ENCODE data around the gene DIP2A. TPM values are rescaled to one million over a fixed set of nuclear protein-coding genes. Genes with fewer than 3 reads are reported as not detected.

DIP2A gene
- total and polyA plus RNA-seq, 2 of the 8 experiments (the other 6 are each of a cell fraction or from before 2014, with no cell fraction given): 16.0 to 27.1 TPM

DNA sequence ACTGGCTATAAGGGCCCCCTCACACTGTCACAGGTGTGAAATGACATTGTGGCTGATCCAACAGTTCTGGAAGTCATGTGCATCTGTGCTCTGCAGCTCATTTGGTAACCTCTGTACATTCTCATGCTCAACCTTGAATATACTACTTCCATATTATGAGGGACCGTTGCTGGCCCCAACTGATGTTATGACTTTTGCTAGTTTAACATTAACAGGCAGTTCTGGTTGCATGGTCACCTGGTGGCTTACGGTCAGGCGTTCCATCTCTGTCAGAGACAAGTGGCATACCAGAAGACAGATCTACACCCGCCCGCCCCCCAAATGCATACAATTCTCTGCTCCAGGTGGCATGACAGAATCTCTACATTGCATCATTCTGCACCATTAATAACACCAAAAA lies 6.0 kb upstream of the DIP2A start:
- TF ChIP-seq TCF12 (IDR thresholded peaks at IDR 0.05; ENCODE audit: low read depth, low read length): no peak
- no peak for TF ChIP-seq BCL11A (IDR thresholded peaks at IDR 0.05; ENCODE audit: low read depth in 2 of 2, low read length in 2 of 2)
- TF ChIP-seq SIN3A (conservative IDR thresholded peaks at IDR 0.05 in 1 of 2, IDR thresholded peaks at IDR 0.05 in 1 of 2; ENCODE audit: low read depth in 1 of 2, low read length in 2 of 2): no peak
- TF ChIP-seq SIRT6 (IDR thresholded peaks at IDR 0.05; ENCODE audit: low read length): no peak
- TF ChIP-seq GABPA (IDR thresholded peaks at IDR 0.05; ENCODE audit: borderline replicate concordance, insufficient read depth, low read length): no peak
- TF ChIP-seq POLR2AphosphoS5 (IDR thresholded peaks at IDR 0.05; ENCODE audit: low read depth, low read length): no peak
- TF ChIP-seq KDM5A (IDR thresholded peaks at IDR 0.05; ENCODE audit: low read length): no peak
- TF ChIP-seq SIX5 (IDR thresholded peaks at IDR 0.05; ENCODE audit: low read depth, low read length): no peak
- no peak for TF ChIP-seq POU5F1 (IDR thresholded peaks at IDR 0.05; ENCODE audit: low read depth, low read length)
- TF ChIP-seq RFX5 (IDR thresholded peaks at IDR 0.05; ENCODE audit: borderline replicate concordance, low read depth, low read length): no peak
- no peak for TF ChIP-seq RXRA (IDR thresholded peaks at IDR 0.05; ENCODE audit: insufficient read depth, low read depth, low read length)
- TF ChIP-seq TBP (IDR thresholded peaks at IDR 0.05; ENCODE audit: low read depth, low read length): no peak
- TF ChIP-seq EZH2 (IDR thresholded peaks at IDR 0.05; ENCODE audit: low read depth, low read length, severe bottlenecking): no peak
- TF ChIP-seq CBX5 (IDR thresholded peaks at IDR 0.05; ENCODE audit: low read depth, low read length): no peak
- peaks cover 2% of the 10 kb centered on the region; the same call in 1 of the 2 replicates for H3K79me1 ChIP-seq (ENCODE audit: low read depth, low read length)
- H4K20me1 ChIP-seq (replicated peaks in 1 of 2; ENCODE audit: control insufficient read depth in 1 of 2, insufficient read depth in 2 of 2, low read length in 2 of 2): peaks cover 0 to 1% of the 10 kb centered on the region in 2 experiments
- DNase-seq (ENCODE audit: low read depth in 1 of 2, low spot score in 2 of 2) (no peak), FAIRE-seq (no peak)
- H4K91ac ChIP-seq (replicated peaks; ENCODE audit: insufficient read length, low read length): no peak overlapping the region
- H2BK15ac ChIP-seq (ENCODE audit: low read length): no peak overlapping the region
- H3K36me3 ChIP-seq (ENCODE audit: control insufficient read depth in 2 of 4, insufficient read depth in 4 of 4, low read length in 3 of 4): peaks cover 0 to 5% (median 0%) of the 10 kb centered on the region in 4 experiments; a peak in 4 of 8 replicates
- peaks cover 0 to 20% of the 10 kb centered on the region in 2 experiments; a peak in 2 of 4 replicates for H3K79me2 ChIP-seq (ENCODE audit: control insufficient read depth in 1 of 2, insufficient read depth in 2 of 2, low read length in 2 of 2)
- no peak overlapping the region for H2BK12ac ChIP-seq (ENCODE audit: low read depth, low read length)
- H3K14ac ChIP-seq (ENCODE audit: insufficient read length): no peak overlapping the region
- ChIA-PET CTCF (ENCODE audit: partially characterized antibody) (no interaction called here), POLR2A (ENCODE audit: partially characterized antibody) (interaction anchor here (0.6 to 0.7 kb wide), 2 partner anchors 16 to 47 kb away, joined by 3 read pairs; no protein-coding TSS in a partner anchor)
- no peak overlapping the region for H3K56ac ChIP-seq (replicated peaks; ENCODE audit: insufficient read length, low read depth, low read length)
- H3K27me3 ChIP-seq (replicated peaks in 1 of 4; ENCODE audit: control insufficient read depth in 3 of 4, extremely low read depth in 1 of 4, insufficient read depth in 3 of 4, low read length in 3 of 4): no peaks in the 10 kb centered on the region
- H3K23me2 ChIP-seq (ENCODE audit: low read depth, low read length): peaks cover 4% of the 10 kb centered on the region
- H2AK5ac ChIP-seq (ENCODE audit: low read depth, low read length): no peak overlapping the region
- H2AFZ ChIP-seq (ENCODE audit: low read length): no peak overlapping the region
- H2BK20ac ChIP-seq (ENCODE audit: low read length): no peak overlapping the region
- H4K5ac ChIP-seq (ENCODE audit: insufficient read length, low read depth, low read length): no peak overlapping the region
- H3K4me3 ChIP-seq (ENCODE audit: extremely low read depth in 1 of 4, insufficient read depth in 2 of 4, low read depth in 3 of 4, low read length in 4 of 4): no peak overlapping the region
- no peak overlapping the region for H3K9ac ChIP-seq (replicated peaks in 1 of 4; ENCODE audit: extremely low read depth in 1 of 4, low read depth in 3 of 4, low read length in 3 of 4)
- peaks cover 0 to 5% (median 2%) of the 10 kb centered on the region in 4 experiments; a peak in 4 of 7 replicates for H3K4me1 ChIP-seq (replicated peaks in 1 of 4; ENCODE audit: control insufficient read depth in 3 of 4, insufficient read depth in 4 of 4, low read length in 3 of 4)
- no peak overlapping the region for H4K8ac ChIP-seq (ENCODE audit: extremely low read depth, insufficient read depth, low read length)
- peaks cover 0 to 4% of the 10 kb centered on the region in 2 experiments; a peak in 1 of 4 replicates for H3K9me3 ChIP-seq (ENCODE audit: insufficient read depth in 2 of 2, low read depth in 1 of 2, low read length in 1 of 2)
- no peak overlapping the region for H3K4me2 ChIP-seq (ENCODE audit: insufficient read depth in 1 of 2, low read depth in 2 of 2, low read length in 2 of 2)
- no peak overlapping the region for H2BK120ac ChIP-seq (replicated peaks; ENCODE audit: low read depth, low read length)
- H3K23ac ChIP-seq (ENCODE audit: insufficient read length): no peak overlapping the region
- H3K27ac ChIP-seq (ENCODE audit: low read depth, low read length): no peak overlapping the region
- no peak overlapping the region for H3K4ac ChIP-seq (replicated peaks; ENCODE audit: insufficient read length, low read depth, low read length)
- H3K18ac ChIP-seq (ENCODE audit: extremely low read depth, low read length): no peak overlapping the region
- no peak overlapping the region for H2BK5ac ChIP-seq (ENCODE audit: low read depth, low read length)
- WGBS, 2 experiments (ENCODE audit: extremely low coverage in 1 of 2, insufficient coverage in 1 of 2, insufficient read length in 1 of 2, insufficient replicate concordance in 2 of 2, low coverage in 1 of 2, low lambda C conversion rate in 2 of 2, missing lambda C conversion rate in 1 of 2): 83% methylated on average over 5 of the region's 5 CpGs; no CpG with 5 or more reads in 1 of the 2 experiments
